ENCODE data around the gene SLAIN2. TPM values are rescaled to one million over a fixed set of nuclear protein-coding genes. Genes with fewer than 3 reads are reported as not detected.

SLAIN2 gene
- total RNA-seq, 1 donor from 2014 or later: 71.4 TPM

- intact Hi-C loops (cut with micrococcal nuclease): no loop called here
- Mint-ChIP-seq H3K4me1 (ENCODE audit: low read depth) (peaks cover 42% of the 10 kb centered on the region), H3K27me3 (ENCODE audit: insufficient read depth) (peaks cover 5% of the 10 kb centered on the region), H3K27ac (no peak overlapping the region), H3K9me3 (no peaks in the 10 kb centered on the region), H3K36me3 (ENCODE audit: low read depth) (peaks cover 2% of the 10 kb centered on the region), H3K4me3 (no peak overlapping the region)
- DNase-seq (ENCODE audit: low spot score): no peak
Observed at GRCh38 chr4:48337731-48338130, 3.6 kb upstream of the SLAIN2 start.

GRCh38 chr4:48339642-48340041, 1.7 kb upstream of the SLAIN2 start:
- H3K27ac Mint-ChIP-seq: no peak overlapping the region

GRCh38 chr4:48340276-48340964, 909 bp upstream of the SLAIN2 start:
- intact Hi-C loops (cut with micrococcal nuclease): loop anchor here (2.0 to 5.0 kb wide), 3 partner anchors 88 to 568 kb away; no protein-coding TSS in a partner anchor
- DNase-seq (ENCODE audit: low spot score): peak; percentile 15
- H3K4me1 Mint-ChIP-seq (ENCODE audit: low read depth): peaks cover 68% of the 10 kb centered on the region
- H3K9me3 Mint-ChIP-seq: no peaks in the 10 kb centered on the region
- H3K27me3 Mint-ChIP-seq (ENCODE audit: insufficient read depth): no peaks in the 10 kb centered on the region
- peak overlapping the region; percentile 95 for H3K27ac Mint-ChIP-seq
- peaks cover 5% of the 10 kb centered on the region for H3K36me3 Mint-ChIP-seq (ENCODE audit: low read depth)
- H3K4me3 Mint-ChIP-seq: peak overlapping the region; percentile 90

More at GRCh38 chr4:48339642-48340041, 1.7 kb upstream of the SLAIN2 start:
- peak overlapping the region; percentile 90 for H3K4me3 Mint-ChIP-seq
- H3K27me3 Mint-ChIP-seq (ENCODE audit: insufficient read depth): no peaks in the 10 kb centered on the region
- no peaks in the 10 kb centered on the region for H3K9me3 Mint-ChIP-seq
- H3K4me1 Mint-ChIP-seq (ENCODE audit: low read depth): peaks cover 60% of the 10 kb centered on the region
- peaks cover 5% of the 10 kb centered on the region for H3K36me3 Mint-ChIP-seq (ENCODE audit: low read depth)
- intact Hi-C loops (cut with micrococcal nuclease): loop anchor here (2.0 to 5.0 kb wide), 3 partner anchors 89 to 569 kb away; no protein-coding TSS in a partner anchor
- no peak for DNase-seq (ENCODE audit: low spot score)

GRCh38 chr4:48341776-48342605, 662 bp downstream of the SLAIN2 start:
- Mint-ChIP-seq H3K36me3 (ENCODE audit: low read depth) (peaks cover 5% of the 10 kb centered on the region), H3K9me3 (no peaks in the 10 kb centered on the region), H3K4me3 (peak overlapping the region; percentile 98), H3K27ac (peak overlapping the region; percentile 98), H3K27me3 (ENCODE audit: insufficient read depth) (no peaks in the 10 kb centered on the region), H3K4me1 (ENCODE audit: low read depth) (peaks cover 81% of the 10 kb centered on the region)
- peak; percentile 45 for DNase-seq (ENCODE audit: low spot score)
- intact Hi-C loops (cut with micrococcal nuclease): loop anchor here (1.0 to 5.0 kb wide), 10 partner anchors 26 to 879 kb away; partner anchors contain the start of genes COMMD8, FRYL, NFXL1 and OCIAD1

GRCh38 chr4:48342606-48342880, 1.2 kb downstream of the SLAIN2 start:
- peaks cover 5% of the 10 kb centered on the region for H3K36me3 Mint-ChIP-seq (ENCODE audit: low read depth)
- no peaks in the 10 kb centered on the region for H3K9me3 Mint-ChIP-seq
- no peak for DNase-seq (ENCODE audit: low spot score)
- peak overlapping the region; percentile 87 for H3K27ac Mint-ChIP-seq
- no peaks in the 10 kb centered on the region for H3K27me3 Mint-ChIP-seq (ENCODE audit: insufficient read depth)
- H3K4me1 Mint-ChIP-seq (ENCODE audit: low read depth): peaks cover 76% of the 10 kb centered on the region
- intact Hi-C loops (cut with micrococcal nuclease): loop anchor here (5.0 kb wide), 1 partner anchor 155 kb away; no protein-coding TSS in a partner anchor
- peak overlapping the region; percentile 98 for H3K4me3 Mint-ChIP-seq

- peak overlapping the region; percentile 98 for H3K4me3 Mint-ChIP-seq
- no peaks in the 10 kb centered on the region for H3K9me3 Mint-ChIP-seq
- DNase-seq (ENCODE audit: low spot score): no peak
- H3K27me3 Mint-ChIP-seq (ENCODE audit: insufficient read depth): no peaks in the 10 kb centered on the region
- H3K27ac Mint-ChIP-seq: peak overlapping the region; percentile 6
- intact Hi-C loops (cut with micrococcal nuclease): loop anchor here (5.0 kb wide), 1 partner anchor 154 kb away; no protein-coding TSS in a partner anchor
- peaks cover 76% of the 10 kb centered on the region for H3K4me1 Mint-ChIP-seq (ENCODE audit: low read depth)
- H3K36me3 Mint-ChIP-seq (ENCODE audit: low read depth): peaks cover 5% of the 10 kb centered on the region
Observed at GRCh38 chr4:48343035-48343434, 1.7 kb downstream of the SLAIN2 start.

- peaks cover 3% of the 10 kb centered on the region for H3K36me3 Mint-ChIP-seq (ENCODE audit: low read depth)
- H3K27me3 Mint-ChIP-seq (ENCODE audit: insufficient read depth): no peaks in the 10 kb centered on the region
- H3K9me3 Mint-ChIP-seq: no peaks in the 10 kb centered on the region
- H3K4me3 Mint-ChIP-seq: peak overlapping the region; percentile 98
- no peak for DNase-seq (ENCODE audit: low spot score)
- peaks cover 74% of the 10 kb centered on the region for H3K4me1 Mint-ChIP-seq (ENCODE audit: low read depth)
- intact Hi-C loops (cut with micrococcal nuclease): loop anchor here (5.0 kb wide), 1 partner anchor 154 kb away; no protein-coding TSS in a partner anchor
- peak overlapping the region; percentile 6 for H3K27ac Mint-ChIP-seq
Observed at GRCh38 chr4:48343551-48343950, 2.2 kb downstream of the SLAIN2 start.

GRCh38 chr4:48345542-48345941, 4.2 kb downstream of the SLAIN2 start:
- H3K36me3 Mint-ChIP-seq (ENCODE audit: low read depth): peaks cover 3% of the 10 kb centered on the region
- no peak overlapping the region for H3K4me3 Mint-ChIP-seq
- no peak for DNase-seq (ENCODE audit: low spot score)
- intact Hi-C loops (cut with micrococcal nuclease): no loop called here
- peaks cover 62% of the 10 kb centered on the region for H3K4me1 Mint-ChIP-seq (ENCODE audit: low read depth)
- H3K27me3 Mint-ChIP-seq (ENCODE audit: insufficient read depth): no peaks in the 10 kb centered on the region
- H3K9me3 Mint-ChIP-seq: no peaks in the 10 kb centered on the region
- H3K27ac Mint-ChIP-seq: no peak overlapping the region

- Mint-ChIP-seq H3K36me3 (ENCODE audit: low read depth) (peaks cover 3% of the 10 kb centered on the region), H3K4me1 (ENCODE audit: low read depth) (peaks cover 72% of the 10 kb centered on the region), H3K27ac (no peak overlapping the region), H3K27me3 (ENCODE audit: insufficient read depth) (no peaks in the 10 kb centered on the region), H3K9me3 (no peaks in the 10 kb centered on the region), H3K4me3 (no peak overlapping the region)
- no peak for DNase-seq (ENCODE audit: low spot score)
- intact Hi-C loops (cut with micrococcal nuclease): no loop called here
Observed at GRCh38 chr4:48346594-48346993, 5.3 kb downstream of the SLAIN2 start.

- Mint-ChIP-seq H3K36me3 (ENCODE audit: low read depth) (peaks cover 6% of the 10 kb centered on the region), H3K4me3 (no peak overlapping the region), H3K27ac (no peak overlapping the region), H3K4me1 (ENCODE audit: low read depth) (peaks cover 74% of the 10 kb centered on the region), H3K27me3 (ENCODE audit: insufficient read depth) (no peaks in the 10 kb centered on the region), H3K9me3 (no peaks in the 10 kb centered on the region)
- no peak for DNase-seq (ENCODE audit: low spot score)
- intact Hi-C loops (cut with micrococcal nuclease): no loop called here
Observed at GRCh38 chr4:48347282-48347921, 6.1 kb downstream of the SLAIN2 start.

GRCh38 chr4:48350871-48351270, 9.5 kb downstream of the SLAIN2 start:
- Mint-ChIP-seq H3K36me3 (ENCODE audit: low read depth) (peaks cover 6% of the 10 kb centered on the region), H3K9me3 (no peaks in the 10 kb centered on the region), H3K27me3 (ENCODE audit: insufficient read depth) (no peaks in the 10 kb centered on the region), H3K27ac (no peak overlapping the region), H3K4me3 (no peak overlapping the region), H3K4me1 (ENCODE audit: low read depth) (peaks cover 54% of the 10 kb centered on the region)
- no peak for DNase-seq (ENCODE audit: low spot score)
- intact Hi-C loops (cut with micrococcal nuclease): no loop called here

- H3K9me3 Mint-ChIP-seq: no peaks in the 10 kb centered on the region
- peaks cover 6% of the 10 kb centered on the region for H3K36me3 Mint-ChIP-seq (ENCODE audit: low read depth)
- no peaks in the 10 kb centered on the region for H3K27me3 Mint-ChIP-seq (ENCODE audit: insufficient read depth)
- H3K4me3 Mint-ChIP-seq: no peak overlapping the region
- intact Hi-C loops (cut with micrococcal nuclease): no loop called here
- H3K4me1 Mint-ChIP-seq (ENCODE audit: low read depth): peaks cover 41% of the 10 kb centered on the region
- H3K27ac Mint-ChIP-seq: no peak overlapping the region
- DNase-seq (ENCODE audit: low spot score): no peak
Observed at GRCh38 chr4:48352793-48353192, 11.5 kb downstream of the SLAIN2 start.
